Measurements from ENCODE around the gene NOXA1. TPM values are rescaled to one million over a fixed set of nuclear protein-coding genes. Genes with fewer than 3 reads are reported as not detected.

Gene NOXA1
- total and polyA plus RNA-seq, 9 of the 15 experiments (the other 6 are each of a cell fraction or from before 2014, with no cell fraction given): 0.07 to 1.2 (median 0.20) TPM; not detected in 4

GRCh38 chr9:137482094-137482781, 59.0 kb downstream of the NOXA1 start (continued):
- TF ChIP-seq HEY1 (CRISPR knock-in tag; IDR thresholded peaks at IDR 0.05; ENCODE audit: borderline replicate concordance): peak; percentile 19; the same call in 1 of the 2 replicates
- no peak for TF ChIP-seq HNRNPLL (IDR thresholded peaks at IDR 0.05; ENCODE audit: low read depth, low read length, poor library complexity, severe bottlenecking)
- no peak for TF ChIP-seq BCL6 (CRISPR knock-in tag; IDR thresholded peaks at IDR 0.05)
- TF ChIP-seq FOXA3 (CRISPR knock-in tag; conservative IDR thresholded peaks at IDR 0.05 in 1 of 2, IDR thresholded peaks at IDR 0.05 in 1 of 2): peak in 1 of 2 experiments; percentile 54; a peak in 2 of 4 replicates
- TF ChIP-seq DMBX1 (CRISPR knock-in tag; IDR thresholded peaks at IDR 0.05; ENCODE audit: borderline replicate concordance): peak; percentile 69; the same call in 1 of the 2 replicates
- TF ChIP-seq ZNF324 (CRISPR knock-in tag; IDR thresholded peaks at IDR 0.05): no peak
- TF ChIP-seq ZNF280B (CRISPR knock-in tag; IDR thresholded peaks at IDR 0.05): no peak
- TF ChIP-seq ZBTB11 (CRISPR knock-in tag; IDR thresholded peaks at IDR 0.05): peak in 1 of 3 experiments; percentile 65; a peak in 2 of 6 replicates
- TF ChIP-seq ZNF134 (CRISPR knock-in tag; conservative IDR thresholded peaks at IDR 0.05): no peak
- 0 out of 2 replicates have a peak, but pooled peaks have one; percentile 4 for TF ChIP-seq HBP1 (CRISPR knock-in tag; IDR thresholded peaks at IDR 0.05)
- TF ChIP-seq SIN3A (IDR thresholded peaks at IDR 0.05; ENCODE audit: borderline replicate concordance in 2 of 2, control insufficient read depth in 1 of 2, low read depth in 2 of 2, low read length in 2 of 2): no peak
- no peak for TF ChIP-seq MLLT1 (IDR thresholded peaks at IDR 0.05)
- TF ChIP-seq IRF1 (CRISPR knock-in tag; IDR thresholded peaks at IDR 0.05; ENCODE audit: borderline replicate concordance): no peak
- 0 out of 2 replicates have a peak, but pooled peaks have one; percentile 21 for TF ChIP-seq KLF13 (tag; IDR thresholded peaks at IDR 0.05; ENCODE audit: borderline replicate concordance, low read depth)
- TF ChIP-seq CCNT2 (IDR thresholded peaks at IDR 0.05; ENCODE audit: borderline replicate concordance, extremely low read depth, insufficient read length, low read depth, low read length): no peak
